Thyroid gland (tissue), 4 donors: ENCODE results near the gene STK32B. TPM values are rescaled to one million over a fixed set of nuclear protein-coding genes. Genes with fewer than 3 reads are reported as not detected.

ENCODE experiments used
- DNase-seq, 2 donors: peaks; one replicate each; pipeline ENCODE4 v3.0.0-alpha.2; 2019
- H3K27ac ChIP-seq, 3 donors: fragments of 200-600 bp; sonication (generic); 1 replicate in 2 of 3; 2 replicates in 1 of 3; pipeline ENCODE4 v1.5.1; 2016 to 2019; ENCODE audit warnings: mild to moderate bottlenecking in 1 of 3, moderate library complexity in 1 of 3
- H3K27me3 ChIP-seq: fragments of 200-600 bp; sonication (generic); one replicate; pipeline ENCODE4 v1.5.1; 2019
- H3K36me3 ChIP-seq, 2 donors: fragments of 200-600 bp; sonication (generic); one replicate each; pipeline ENCODE4 v1.5.1; 2016 to 2019
- H3K4me1 ChIP-seq, 2 donors: fragments of 200-600 bp; sonication (generic); one replicate each; pipeline ENCODE4 v1.5.1; 2017 to 2019
- H3K4me3 ChIP-seq, 3 donors: fragments of 200-600 bp; sonication (generic); replicated peaks in 1 of 3; 1 replicate in 2 of 3; 2 replicates in 1 of 3; pipeline ENCODE4 v1.5.1; 2016; ENCODE audit warnings: mild to moderate bottlenecking in 1 of 3
- H3K9me3 ChIP-seq: fragments of 200-600 bp; sonication (generic); one replicate; pipeline ENCODE4 v1.5.1; 2017
- CTCF ChIP-seq, 6 experiments: fragments of 200-600 bp in 3 of 6; fragments of 450-650 bp in 3 of 6; sonication (generic) in 3 of 6; IDR thresholded peaks; one replicate each; pipeline ENCODE4 v1.5.1; 2016 to 2019; ENCODE audit warnings: antibody characterized with exemption in 6 of 6, mild to moderate bottlenecking in 2 of 6, inconsistent platforms in 1 of 6, moderate library complexity in 1 of 6
- POLR2A ChIP-seq, 2 donors: fragments of 450-650 bp; IDR thresholded peaks; one replicate each; pipeline ENCODE4 v1.6.1; 2017; ENCODE audit warnings: antibody characterized with exemption in 2 of 2, mild to moderate bottlenecking in 2 of 2, moderate library complexity in 1 of 2
- WGBS, 2 donors: methylation state at CpG; one replicate each; pipeline ENCODE4 v1.1.5; 2017; 5-methylcytosine and 5-hydroxymethylcytosine counted together
- intact Hi-C: fragments of 100-400 bp; cut with DNase I; formaldehyde crosslinking; loops from one replicate; pipeline ENCODE4 v1.15.1; 2023
- total RNA-seq, 4 donors: library from RNA; depleted of rRNA; stranded (reverse); fragments of >200 nt; gene quantifications; one replicate each; pipeline ENCODE4 v1.2.3, GENCODE V29; 2016

Gene STK32B
- total RNA-seq, 4 donors from 2014 or later, result 1.9 to 14.8 (median 4.4) TPM

GRCh38 chr4:5256421-5256820 lies 205.1 kb downstream of the STK32B start:
- intact Hi-C loops, result no loop called here
- no peaks in the 10 kb centered on the region for H3K27me3 ChIP-seq
- H3K27ac ChIP-seq, result no peak overlapping the region
- no peak for DNase-seq
- WGBS, 2 donors, result 66% methylated on average over 4 of the region's 4 CpGs
- TF ChIP-seq CTCF (IDR thresholded peaks at IDR 0.05) (no peak), POLR2A (IDR thresholded peaks at IDR 0.05) (no peak)
- H3K4me3 ChIP-seq, result no peak overlapping the region
- H3K36me3 ChIP-seq, result no peaks in the 10 kb centered on the region
- no peaks in the 10 kb centered on the region for H3K4me1 ChIP-seq
- no peaks in the 10 kb centered on the region for H3K9me3 ChIP-seq

- Histone ChIP-seq H3K36me3 (no peaks in the 10 kb centered on the region), H3K9me3 (no peaks in the 10 kb centered on the region), H3K4me1 (no peaks in the 10 kb centered on the region), H3K27ac (no peak overlapping the region), H3K27me3 (no peaks in the 10 kb centered on the region), H3K4me3 (no peak overlapping the region)
- no peak for DNase-seq
- intact Hi-C loops, result no loop called here
- 89 to 92% methylated on average over 2 of the region's 2 CpGs for WGBS, 2 donors
- no peak for TF ChIP-seq POLR2A (IDR thresholded peaks at IDR 0.05)
- TF ChIP-seq CTCF (IDR thresholded peaks at IDR 0.05), result no peak
Observed at GRCh38 chr4:5257086-5257485, 205.8 kb downstream of the STK32B start.

GRCh38 chr4:5259471-5259870 lies 208.2 kb downstream of the STK32B start:
- no peak for DNase-seq
- no peaks in the 10 kb centered on the region for H3K4me1 ChIP-seq
- no peaks in the 10 kb centered on the region for H3K9me3 ChIP-seq
- H3K27me3 ChIP-seq, result no peaks in the 10 kb centered on the region
- 83 to 87% methylated on average over 2 of the region's 2 CpGs for WGBS, 2 donors
- intact Hi-C loops, result no loop called here
- TF ChIP-seq POLR2A (IDR thresholded peaks at IDR 0.05), result no peak
- no peak for TF ChIP-seq CTCF (IDR thresholded peaks at IDR 0.05)
- H3K36me3 ChIP-seq, result no peaks in the 10 kb centered on the region
- H3K27ac ChIP-seq, result no peak overlapping the region
- no peak overlapping the region for H3K4me3 ChIP-seq

- intact Hi-C loops, result no loop called here
- no peak for TF ChIP-seq CTCF (IDR thresholded peaks at IDR 0.05)
- no peak for TF ChIP-seq POLR2A (IDR thresholded peaks at IDR 0.05)
- Histone ChIP-seq H3K36me3 (no peaks in the 10 kb centered on the region), H3K27me3 (no peaks in the 10 kb centered on the region), H3K4me3 (no peak overlapping the region), H3K9me3 (no peaks in the 10 kb centered on the region), H3K27ac (no peak overlapping the region), H3K4me1 (no peaks in the 10 kb centered on the region)
- WGBS, 2 donors, result 84 to 92% methylated on average over 6 of the region's 6 CpGs
- no peak for DNase-seq
Observed at GRCh38 chr4:5260121-5260520, 208.8 kb downstream of the STK32B start.

- no peaks in the 10 kb centered on the region for H3K36me3 ChIP-seq
- H3K4me3 ChIP-seq, result no peak overlapping the region
- no peak for DNase-seq
- H3K27me3 ChIP-seq, result no peaks in the 10 kb centered on the region
- TF ChIP-seq POLR2A (IDR thresholded peaks at IDR 0.05), result no peak
- TF ChIP-seq CTCF (IDR thresholded peaks at IDR 0.05), result no peak
- H3K27ac ChIP-seq, result no peak overlapping the region
- intact Hi-C loops, result no loop called here
- 81 to 86% methylated on average over 4 of the region's 4 CpGs for WGBS, 2 donors
- H3K9me3 ChIP-seq, result no peaks in the 10 kb centered on the region
- no peaks in the 10 kb centered on the region for H3K4me1 ChIP-seq
Observed at GRCh38 chr4:5261866-5262265, 210.6 kb downstream of the STK32B start.
